Heart right ventricle (tissue), 16 donors: Measurements from ENCODE around the gene ZCCHC13. TPM values are rescaled to one million over a fixed set of nuclear protein-coding genes. Genes with fewer than 3 reads are reported as not detected.
A peak's percentile ranks its signal among the peaks of the same experiment; 100 is the strongest.

Source experiments
- ATAC-seq, 8 donors: fragments of 200-7000 bp; cut with Tn5 transposase; one replicate each; pipeline ENCODE4 v1.9.1; 2020; ENCODE audit warnings: mild to moderate bottlenecking in 8 of 8, moderate library complexity in 8 of 8, moderate number of reproducible peaks in 1 of 8
- DNase-seq, 2 donors: peaks; one replicate each; pipeline ENCODE4 v3.0.0-alpha.2; 2020
- H3K27ac ChIP-seq, 10 donors: fragments of 200-600 bp; sonication (generic) in 2 of 10; one replicate each; pipeline versions ENCODE4 v1.5.0 to v1.8.0; 2020 to 2022; ENCODE audit warnings: mild to moderate bottlenecking in 3 of 10
- H3K27me3 ChIP-seq, 7 donors: fragments of 200-600 bp; one replicate each; pipeline ENCODE4 v1.8.0; 2021 to 2022; ENCODE audit warnings: mild to moderate bottlenecking in 2 of 7
- H3K36me3 ChIP-seq, 9 donors: fragments of 200-600 bp; sonication (generic) in 1 of 9; one replicate each; pipeline versions ENCODE4 v1.5.0 to v1.8.0; 2020 to 2022; ENCODE audit warnings: mild to moderate bottlenecking in 2 of 9
- H3K4me1 ChIP-seq, 9 donors: fragments of 200-600 bp; sonication (generic) in 1 of 9; one replicate each; pipeline versions ENCODE4 v1.5.0 to v1.8.0; 2020 to 2022; ENCODE audit warnings: mild to moderate bottlenecking in 4 of 9
- H3K4me3 ChIP-seq, 10 donors: fragments of 200-600 bp; sonication (generic) in 2 of 10; one replicate each; pipeline versions ENCODE4 v1.5.0 to v1.8.0; 2020 to 2022; ENCODE audit warnings: mild to moderate bottlenecking in 7 of 10, moderate library complexity in 2 of 10
- H3K9me3 ChIP-seq, 11 donors: fragments of 200-600 bp in 10 of 11; sonication (generic) in 2 of 11; one replicate each; pipeline versions ENCODE4 v1.5.0 to v1.8.0; 2013 to 2022; ENCODE audit warnings: mild to moderate bottlenecking in 2 of 11, control low read depth in 1 of 11, moderate library complexity in 1 of 11
- WGBS, 2 donors: extraction: QIAGEN DNeasy Blood & Tissue Kit; methylation state at CpG; one replicate each; pipeline ENCODE4 v1.1.7; 2013; ENCODE audit warnings: inconsistent platforms in 1 of 2; 5-methylcytosine and 5-hydroxymethylcytosine counted together
- intact Hi-C, 10 donors: fragments of 100-400 bp; cut with DNase I; formaldehyde crosslinking; loops; one replicate each; pipeline versions ENCODE4 v1.11.1 to v1.14.2; 2022
- polyA plus RNA-seq, 2 donors: library from polyadenylated mRNA; stranded (reverse); fragments of 200-250 nt; gene quantifications; one replicate each; pipeline ENCODE4 v1.2.3, GENCODE V29; 2013
- total RNA-seq, 10 donors: library from RNA; stranded (reverse); fragmentation: NEBNext Ultra II Directional in 3 of 10; extraction: Animal tissue kit (Norgen Biotek cat#: 25700) in 3 of 10; gene quantifications; one replicate each; pipeline versions ENCODE4 v1.2.1 to v1.2.4, GENCODE V29; 2021 to 2023
- TF ChIP-seq, protein P1 (sequence below), 9 donors: fragments of 200-600 bp; sonication (generic) in 2 of 9; IDR thresholded peaks; one replicate each; pipeline versions ENCODE4 v1.5.0 to v1.8.0; 2021 to 2022; ENCODE audit warnings: antibody characterized with exemption in 9 of 9, mild to moderate bottlenecking in 5 of 9, moderate library complexity in 1 of 9
- donor health status: Arrhythmogenic right ventricular cardiomyopathy.
- donor health status: ischemic (EF 13 %, LVEDD 7.1; RV severe dilation, severe dysfunction).
- donor health status: healthy with polysubstance abuse.
- donor health status: DM: no; HTN: yes; CAD: no.
- donor health status: DM: no; HTN: no; CAD: no.
- donor health status: ischemic (EF 25% LVEDD 6.9; RV normal size, moderate dysfunction).
- donor health status: ischemic (EF 25% LVEDD 5.7; RV mildly dilated, moderate dysfunction).
- donor health status: healthy.
- donor health status: DM: yes; HTN: yes; CAD: no.
- donor health status: Ischemic cardiomyopathy.
- donor health status: ischemic (EF 35%, LVEDD 5.7; RV mildly dilated, moderate dysfunction).
- donor health status: nonischemic (EF 11% LVEDD 7.7; RV severe dilation, severe dysfunction).
- donor health status: DM: yes; HTN: yes; CAD: no.
- donor health status: PGD.
- donor health status: ischemic (EF 29% LVEDD 5.4; RV normal size, mild dysfunction).
- donor health status: nonischemic (EF 23%, LVEDD 6.1; RV moderate dilation, normal function).

Gene ZCCHC13
- total and polyA plus RNA-seq, 12 donors: not detected

- DNase-seq: no peak
- Histone ChIP-seq H3K36me3 (peaks cover 0 to 18% (median 0%) of the 10 kb centered on the region in 9 donors), H3K9me3 (no peaks in the 10 kb centered on the region), H3K4me3 (peak overlapping the region; percentile 49 to 77 (median 62)), H3K27ac (peak overlapping the region; percentile 67 to 94 (median 92)), H3K27me3 (peaks cover 0 to 16% (median 0%) of the 10 kb centered on the region in 7 donors), H3K4me1 (peaks cover 0 to 27% (median 10%) of the 10 kb centered on the region in 9 donors)
- TF ChIP-seq, protein P1, sequence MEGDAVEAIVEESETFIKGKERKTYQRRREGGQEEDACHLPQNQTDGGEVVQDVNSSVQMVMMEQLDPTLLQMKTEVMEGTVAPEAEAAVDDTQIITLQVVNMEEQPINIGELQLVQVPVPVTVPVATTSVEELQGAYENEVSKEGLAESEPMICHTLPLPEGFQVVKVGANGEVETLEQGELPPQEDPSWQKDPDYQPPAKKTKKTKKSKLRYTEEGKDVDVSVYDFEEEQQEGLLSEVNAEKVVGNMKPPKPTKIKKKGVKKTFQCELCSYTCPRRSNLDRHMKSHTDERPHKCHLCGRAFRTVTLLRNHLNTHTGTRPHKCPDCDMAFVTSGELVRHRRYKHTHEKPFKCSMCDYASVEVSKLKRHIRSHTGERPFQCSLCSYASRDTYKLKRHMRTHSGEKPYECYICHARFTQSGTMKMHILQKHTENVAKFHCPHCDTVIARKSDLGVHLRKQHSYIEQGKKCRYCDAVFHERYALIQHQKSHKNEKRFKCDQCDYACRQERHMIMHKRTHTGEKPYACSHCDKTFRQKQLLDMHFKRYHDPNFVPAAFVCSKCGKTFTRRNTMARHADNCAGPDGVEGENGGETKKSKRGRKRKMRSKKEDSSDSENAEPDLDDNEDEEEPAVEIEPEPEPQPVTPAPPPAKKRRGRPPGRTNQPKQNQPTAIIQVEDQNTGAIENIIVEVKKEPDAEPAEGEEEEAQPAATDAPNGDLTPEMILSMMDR (IDR thresholded peaks at IDR 0.05): no peak
- 0 to 1% methylated on average over 6 of the region's 6 CpGs for WGBS, 2 donors
- intact Hi-C loops: loop anchor here in 3 of 10 donors (5.0 to 10.0 kb wide), 5 partner anchors 39 to 727 kb away; partner anchors contain the start of genes CHIC1 (in 1 of the 3) and SLC16A2 (in 1 of the 3)
- ATAC-seq: no peak
Observed at GRCh38 chrX:74291577-74291963, 12.4 kb upstream of the ZCCHC13 start.

GRCh38 chrX:74291964-74292807, 11.8 kb upstream of the ZCCHC13 start:
- Histone ChIP-seq H3K27me3 (peaks cover 0 to 16% (median 0%) of the 10 kb centered on the region in 7 donors), H3K4me3 (peak overlapping the region; percentile 49 to 77 (median 62)), H3K27ac (peak overlapping the region; percentile 67 to 94 (median 92)), H3K4me1 (peaks cover 0 to 27% (median 10%) of the 10 kb centered on the region in 9 donors), H3K9me3 (no peaks in the 10 kb centered on the region), H3K36me3 (peaks cover 0 to 12% (median 0%) of the 10 kb centered on the region in 9 donors)
- ATAC-seq (peak; percentile 91 to 98 (median 96)), DNase-seq (peak; percentile 84 to 86)
- WGBS, 2 donors: 0% methylated on average over 41 to 42 of the region's 42 CpGs
- TF ChIP-seq, protein P1 (IDR thresholded peaks at IDR 0.05): peak in 5 of 9 donors; percentile 16 to 42 (median 39)
- intact Hi-C loops: loop anchor here in 3 of 10 donors (2.0 to 10.0 kb wide), 6 partner anchors 40 to 727 kb away; partner anchors contain the start of genes CHIC1 (in 1 of the 3) and SLC16A2 (in 1 of the 3)

DNA sequence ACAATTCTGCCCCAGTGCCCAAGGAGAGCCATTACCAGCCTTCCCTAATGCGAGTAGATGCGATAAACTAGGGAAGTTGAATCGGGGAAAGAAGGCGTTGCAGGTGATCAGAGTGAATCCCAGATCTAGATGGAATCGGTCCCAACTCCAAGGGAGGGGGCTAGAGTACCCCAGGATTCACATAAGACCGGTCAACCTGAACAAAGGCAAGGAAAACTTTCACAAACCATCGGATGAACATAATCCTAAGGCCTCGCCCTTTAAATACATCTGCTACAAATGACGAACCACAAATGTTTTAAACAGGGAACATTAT, 11.2 kb upstream of the ZCCHC13 start:
- ATAC-seq (peak in 4 of 8 donors; percentile 1 to 7 (median 4)), DNase-seq (no peak)
- H3K4me1 ChIP-seq: peaks cover 0 to 22% (median 10%) of the 10 kb centered on the region in 9 donors
- intact Hi-C loops: loop anchor here in 3 of 10 donors (2.0 to 10.0 kb wide), 6 partner anchors 40 to 728 kb away; partner anchors contain the start of genes CHIC1 (in 1 of the 3) and SLC16A2 (in 1 of the 3)
- H3K27me3 ChIP-seq: peaks cover 0 to 18% (median 0%) of the 10 kb centered on the region in 7 donors
- peaks cover 0 to 7% (median 0%) of the 10 kb centered on the region in 9 donors for H3K36me3 ChIP-seq
- WGBS, 2 donors: 0 to 2% methylated on average over 9 of the region's 9 CpGs
- TF ChIP-seq, protein P1 (IDR thresholded peaks at IDR 0.05): no peak
- H3K4me3 ChIP-seq: peak overlapping the region; percentile 38 to 77 (median 62)
- peak overlapping the region; percentile 67 to 94 (median 92) for H3K27ac ChIP-seq
- H3K9me3 ChIP-seq: no peaks in the 10 kb centered on the region

DNA sequence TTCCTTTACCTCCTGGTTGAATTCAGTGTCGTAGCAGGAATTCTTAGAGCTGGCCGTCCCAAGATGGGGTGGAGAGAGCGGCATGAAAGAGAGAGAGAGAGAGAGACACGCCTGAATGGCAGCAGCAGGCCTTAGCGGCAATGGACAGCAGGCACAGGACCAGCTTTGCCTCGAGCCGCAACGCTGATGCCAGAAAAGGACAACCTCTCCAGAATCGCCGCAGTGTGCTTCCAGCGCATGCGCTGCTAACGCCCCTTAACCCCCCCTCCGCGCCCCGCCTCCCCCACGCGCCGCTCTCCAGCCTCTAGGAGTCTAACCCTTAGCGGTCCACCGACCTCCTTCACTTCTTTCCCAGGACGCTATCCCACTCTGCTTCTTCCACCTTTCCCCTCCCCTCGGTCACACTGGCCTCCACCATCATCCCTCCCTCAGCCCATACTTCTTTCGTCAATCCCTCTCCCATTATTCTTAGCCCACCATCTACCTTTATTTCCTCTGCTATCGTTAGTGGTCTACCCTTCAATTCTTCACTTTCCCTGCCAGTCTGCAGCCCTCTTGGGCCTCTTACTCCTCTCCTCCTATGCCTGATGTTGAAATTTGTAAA, 10.5 kb upstream of the ZCCHC13 start:
- Histone ChIP-seq H3K36me3 (peaks cover 0 to 5% (median 0%) of the 10 kb centered on the region in 9 donors), H3K4me1 (peaks cover 0 to 16% (median 5%) of the 10 kb centered on the region in 9 donors), H3K27me3 (peaks cover 0 to 25% (median 0%) of the 10 kb centered on the region in 7 donors), H3K9me3 (no peaks in the 10 kb centered on the region), H3K4me3 (peak overlapping the region; percentile 38 to 77 (median 62)), H3K27ac (peak overlapping the region; percentile 67 to 94 (median 92))
- intact Hi-C loops: loop anchor here in 3 of 10 donors (2.0 to 10.0 kb wide), 6 partner anchors 41 to 729 kb away; partner anchors contain the start of genes CHIC1 (in 1 of the 3) and SLC16A2 (in 1 of the 3)
- DNase-seq (peak; percentile 76 to 81), ATAC-seq (peak; percentile 79 to 89 (median 84))
- WGBS, 2 donors: 1 to 2% methylated on average over 25 of the region's 25 CpGs
- TF ChIP-seq, protein P1 (IDR thresholded peaks at IDR 0.05): no peak
